HEK293 (cell line): ENCODE results near the gene GTF2H2C_2.
"Not testable (repeated sequence)": the region's sequence is repeated elsewhere in the genome, so short reads cannot be mapped to it uniquely, and the experiment has no call there.

Experiments
- CTCF ChIP-seq: fragments of 450-650 bp; formaldehyde crosslinking; IDR thresholded peaks from 2 replicates; pipeline ENCODE4 v1.5.1; 2016; ENCODE audit warnings: missing biosample characterization, missing genetic modification characterization
- PATZ1 ChIP-seq: fragments of 450-650 bp; formaldehyde crosslinking; IDR thresholded peaks from 2 replicates; pipeline ENCODE4 v1.5.1; 2016; ENCODE audit warnings: missing biosample characterization, missing genetic modification characterization
- REST ChIP-seq: fragments of 450-650 bp; formaldehyde crosslinking; IDR thresholded peaks from 2 replicates; pipeline ENCODE4 v1.5.1; 2016; ENCODE audit warnings: missing biosample characterization, missing genetic modification characterization
- ZNF202 ChIP-seq: fragments of 450-650 bp; formaldehyde crosslinking; IDR thresholded peaks from 2 replicates; pipeline ENCODE4 v1.5.1; 2016; ENCODE audit warnings: missing biosample characterization, missing genetic modification characterization, borderline replicate concordance
- ZNF670 ChIP-seq: fragments of 450-650 bp; formaldehyde crosslinking; IDR thresholded peaks from 2 replicates; pipeline ENCODE4 v1.5.1; 2016; ENCODE audit warnings: missing biosample characterization, missing genetic modification characterization, low read depth

- TF ChIP-seq PATZ1, CTCF, ZNF202, REST, ZNF670 (tag by site-specific recombination): not testable (repeated sequence)
These were observed 49.0 kb downstream of the GTF2H2C_2 start for GRCh38 chr5:70464019-70464637.
